HG02759 (cell line): ENCODE measurements around the gene MASTL.
"Not testable (repeated sequence)": the region's sequence is repeated elsewhere in the genome, so short reads cannot be mapped to it uniquely, and the experiment has no call there.

Experiments used
- ATAC-seq: cut with Tn5 transposase; IDR thresholded peaks from one replicate; pipeline ENCODE4 v1.9.1; 2021; ENCODE audit warnings: mild to moderate bottlenecking, moderate library complexity; ENCODE audit not compliant: unreplicated experiment

The MASTL gene

GRCh38 chr10:27155066-27155754, at the start of gene MASTL:
Gene MASTL, plus strand, starts transcription at chr10:27155352. Its CDS starts 75 bp downstream, at chr10:27155427.
- ATAC-seq, result peak; percentile 81

DNA sequence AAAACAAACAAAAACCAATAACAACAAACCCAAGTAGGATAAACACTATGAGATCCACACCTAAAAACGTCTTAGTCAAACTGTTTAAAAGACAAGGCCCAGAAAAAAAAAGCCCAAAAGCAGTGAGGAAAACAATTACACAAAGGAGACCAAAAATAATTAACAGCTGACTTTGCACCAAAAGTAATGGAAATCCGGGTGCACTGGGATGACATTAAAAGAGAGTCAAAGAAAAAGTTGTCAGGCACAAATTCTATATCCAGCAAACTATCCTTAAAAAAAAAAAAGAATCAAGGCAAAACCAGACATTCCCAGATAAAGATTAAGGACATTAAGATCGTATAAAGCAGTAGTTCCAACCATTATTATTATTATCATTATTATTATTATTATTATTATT, 47.0 kb upstream of the MASTL start:
- no peak for ATAC-seq

DNA sequence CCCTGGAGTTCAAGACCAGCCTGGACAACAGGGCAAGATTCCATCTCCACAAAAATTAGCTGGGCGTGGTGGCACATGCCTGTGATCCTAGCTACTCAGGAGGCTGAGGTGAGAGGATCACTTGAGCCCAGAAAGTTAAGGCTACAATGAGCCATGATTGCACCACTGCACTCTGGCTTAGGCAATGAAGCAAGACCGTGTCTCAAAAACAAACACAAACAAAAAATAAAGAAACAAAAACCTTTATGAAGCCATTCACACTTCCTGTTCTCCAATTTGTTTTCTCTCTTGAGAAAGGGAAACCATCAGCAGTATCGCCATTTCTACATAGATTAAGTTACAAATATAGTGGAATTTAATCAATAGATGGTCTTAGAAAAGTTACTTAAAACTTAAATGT, 20.8 kb upstream of the MASTL start:
- no peak for ATAC-seq

- ATAC-seq, result no peak
These were observed 16.9 kb upstream of the MASTL start for GRCh38 chr10:27138277-27138676.

GRCh38 chr10:27143686-27144085, 11.5 kb upstream of the MASTL start:
- no peak for ATAC-seq

DNA sequence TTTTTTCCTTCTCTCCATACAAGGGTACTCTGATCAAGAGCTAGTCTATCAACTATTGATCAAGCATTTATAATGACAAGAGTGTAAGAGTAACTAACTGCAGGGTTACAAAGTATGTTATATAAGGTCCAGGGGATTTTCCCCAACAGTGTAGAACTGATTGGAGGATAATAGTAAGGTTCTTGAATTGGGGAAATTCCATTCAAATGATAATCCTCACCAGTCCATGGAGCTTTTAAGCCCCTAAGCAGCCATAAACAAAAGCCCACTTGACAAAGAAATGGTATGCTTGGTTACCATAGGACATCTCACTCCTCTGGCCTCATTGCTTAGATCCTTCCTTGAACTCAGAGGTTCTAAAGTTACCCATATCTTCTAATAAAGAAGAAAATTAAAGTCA, 9.2 kb upstream of the MASTL start:
- ATAC-seq, result no peak

- ATAC-seq, result no peak
These were observed 7.5 kb upstream of the MASTL start for GRCh38 chr10:27147701-27148100.

GRCh38 chr10:27150261-27150660, 4.9 kb upstream of the MASTL start:
- no peak for ATAC-seq

GRCh38 chr10:27152687-27153086, 2.5 kb upstream of the MASTL start:
- ATAC-seq, result no peak

DNA sequence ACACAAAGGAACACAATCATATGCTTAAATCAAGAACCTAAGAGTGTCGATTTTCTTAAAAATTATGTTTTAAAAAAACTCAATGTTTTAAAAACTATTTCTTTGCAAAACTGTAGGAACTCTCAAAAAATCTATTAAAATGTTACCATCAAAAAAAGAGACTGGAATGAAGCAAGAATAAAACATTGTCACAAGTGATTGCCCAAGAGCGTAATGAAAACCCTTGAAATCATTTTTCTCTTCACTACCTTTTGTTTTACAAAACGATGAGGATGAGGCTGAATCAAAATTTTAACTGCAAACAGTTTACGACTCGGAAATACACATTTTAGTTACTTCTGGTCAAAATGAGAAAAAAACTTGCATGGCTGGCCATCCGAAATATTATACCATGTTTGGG, 1.8 kb upstream of the MASTL start:
- ATAC-seq, result no peak

GRCh38 chr10:27153845-27154193, 1.3 kb upstream of the MASTL start:
- peak; percentile 4 for ATAC-seq

- ATAC-seq, result not testable (repeated sequence)
These were observed 1.4 kb downstream of the MASTL start for GRCh38 chr10:27156566-27156965.

GRCh38 chr10:27157150-27157549, 2.0 kb downstream of the MASTL start:
- no peak for ATAC-seq

DNA sequence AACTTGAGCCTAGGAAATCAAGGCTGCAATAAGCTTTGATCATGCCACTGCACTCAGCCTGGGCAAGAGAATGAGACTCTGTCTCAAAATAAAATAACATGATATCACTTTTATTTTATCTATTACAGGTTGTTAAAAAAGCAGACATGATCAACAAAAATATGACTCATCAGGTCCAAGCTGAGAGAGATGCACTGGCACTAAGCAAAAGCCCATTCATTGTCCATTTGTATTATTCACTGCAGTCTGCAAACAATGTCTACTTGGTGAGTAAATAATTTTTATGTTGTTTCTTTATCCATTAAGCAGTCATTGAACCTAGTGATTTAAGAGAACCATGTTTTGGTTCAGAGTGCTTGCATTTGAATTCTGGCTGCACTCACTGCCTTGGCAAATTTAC, 3.3 kb downstream of the MASTL start:
- ATAC-seq, result no peak

DNA sequence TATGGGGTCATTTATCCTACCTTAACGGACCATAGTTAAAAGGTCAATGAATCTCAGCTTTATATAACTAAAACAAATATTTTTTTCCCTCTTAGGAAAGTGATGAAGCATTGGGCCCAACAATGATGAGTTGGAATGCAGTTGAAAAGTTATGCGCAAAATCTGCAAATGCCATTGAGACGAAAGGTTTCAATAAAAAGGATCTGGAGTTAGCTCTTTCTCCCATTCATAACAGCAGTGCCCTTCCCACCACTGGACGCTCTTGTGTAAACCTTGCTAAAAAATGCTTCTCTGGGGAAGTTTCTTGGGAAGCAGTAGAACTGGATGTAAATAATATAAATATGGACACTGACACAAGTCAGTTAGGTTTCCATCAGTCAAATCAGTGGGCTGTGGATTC, 14.7 kb downstream of the MASTL start:
- ATAC-seq, result no peak

DNA sequence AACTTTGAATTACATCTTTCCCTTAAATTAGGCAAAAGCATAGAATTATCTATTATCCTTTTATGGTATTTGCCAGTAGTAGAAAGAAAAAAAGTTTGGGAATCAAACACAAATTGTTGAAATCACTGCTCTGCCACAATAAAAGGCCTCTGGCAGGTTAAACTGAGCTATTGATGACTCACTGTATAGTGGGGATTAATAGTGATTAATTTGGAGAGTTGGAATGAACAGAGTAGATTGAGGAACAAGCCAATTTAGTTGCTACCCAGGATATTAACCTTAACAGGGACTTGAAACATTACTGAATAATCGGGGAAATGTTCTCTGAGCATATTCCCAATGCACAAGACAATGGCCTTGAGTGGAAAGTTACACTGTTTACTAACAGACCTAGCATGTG, 33.1 kb downstream of the MASTL start:
- ATAC-seq, result no peak

GRCh38 chr10:27188897-27189296, 33.7 kb downstream of the MASTL start:
- no peak for ATAC-seq

DNA sequence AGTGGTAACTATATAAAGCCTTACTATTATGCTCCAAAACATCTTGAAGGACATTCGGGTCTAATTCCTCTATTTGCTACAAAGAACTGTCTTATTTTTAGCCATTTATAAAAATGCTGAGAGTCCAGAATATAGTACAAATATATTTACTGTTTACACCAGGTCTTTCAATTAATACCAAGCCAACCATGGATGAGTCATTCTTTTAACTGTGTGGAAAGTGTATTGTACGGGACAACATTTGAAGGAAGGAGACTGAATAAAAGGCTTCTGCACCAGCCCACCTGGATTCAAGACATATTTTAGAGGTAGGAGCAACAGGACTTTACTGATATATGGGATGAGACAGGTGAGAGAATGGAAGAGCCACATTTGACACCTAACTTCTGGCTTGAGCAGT, 35.4 kb downstream of the MASTL start:
- no peak for ATAC-seq

DNA sequence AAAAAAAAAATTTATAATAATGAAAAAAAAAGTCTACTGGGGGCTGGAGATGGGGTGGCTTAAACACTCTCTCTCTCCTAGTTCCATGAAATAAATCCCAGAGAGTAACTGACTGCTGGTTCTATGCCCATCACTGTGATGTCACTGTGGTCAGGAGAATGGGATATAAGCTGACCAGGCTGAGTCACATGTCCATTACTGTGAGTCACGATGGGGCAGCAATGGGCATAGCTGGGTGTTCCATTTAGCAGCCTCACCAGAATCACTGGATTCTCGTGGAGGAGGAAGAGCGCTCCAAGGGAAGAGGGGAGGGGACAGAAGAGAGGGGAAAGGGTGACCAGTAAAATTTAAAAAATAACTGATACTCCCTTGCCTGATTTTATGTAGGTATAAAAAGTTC, 37.1 kb downstream of the MASTL start:
- ATAC-seq, result no peak

DNA sequence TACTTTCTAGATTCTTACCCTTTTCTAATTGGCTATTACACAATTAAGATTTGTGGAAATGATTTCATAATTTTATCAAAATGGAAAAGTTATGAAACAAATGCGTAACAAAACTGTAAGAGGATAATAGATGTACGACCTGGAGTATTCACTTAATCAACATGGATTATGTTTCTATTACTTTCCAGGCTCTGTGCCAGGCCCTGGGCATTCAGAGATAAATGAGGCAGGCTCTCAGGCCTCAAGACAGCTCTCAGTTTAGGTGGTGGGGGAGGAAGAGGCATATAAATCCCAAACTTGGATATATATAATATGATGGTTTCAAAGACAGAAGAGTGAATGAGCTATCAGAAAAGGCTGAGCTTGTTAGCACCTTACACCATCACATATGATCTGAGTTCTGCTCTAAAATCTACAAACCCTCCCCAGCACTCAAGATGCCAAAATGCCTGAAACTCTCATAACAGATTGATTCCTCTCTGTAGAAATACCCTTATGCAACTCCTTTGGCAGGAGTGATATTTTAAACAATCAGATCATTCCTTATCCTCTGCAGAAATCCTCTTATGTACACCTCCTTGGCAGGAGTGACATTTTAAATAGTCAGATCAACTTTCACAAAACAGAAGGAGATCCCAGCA, 42.9 kb downstream of the MASTL start:
- ATAC-seq, result no peak

DNA sequence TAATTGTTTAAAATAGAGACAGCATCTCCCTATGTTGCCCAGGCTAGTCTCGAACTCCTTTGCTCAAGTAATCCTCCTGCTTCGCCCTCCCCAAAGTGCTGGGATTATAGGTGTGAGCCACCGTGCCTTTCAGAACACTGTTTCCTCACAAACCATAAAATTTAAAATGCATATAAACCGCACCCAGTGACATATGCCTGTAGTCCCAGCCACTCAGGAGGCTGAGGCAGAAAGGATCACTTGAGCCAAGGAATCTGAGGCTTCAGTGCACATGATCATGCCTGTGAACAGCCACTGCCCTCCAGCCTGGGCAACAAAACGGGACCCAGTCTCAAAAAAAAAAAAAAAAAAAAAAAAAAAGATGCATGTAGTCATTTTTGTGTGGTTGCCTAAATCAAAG, 48.7 kb downstream of the MASTL start:
- ATAC-seq, result no peak

GRCh38 chr10:27207350-27207749, 52.2 kb downstream of the MASTL start:
- ATAC-seq, result no peak

DNA sequence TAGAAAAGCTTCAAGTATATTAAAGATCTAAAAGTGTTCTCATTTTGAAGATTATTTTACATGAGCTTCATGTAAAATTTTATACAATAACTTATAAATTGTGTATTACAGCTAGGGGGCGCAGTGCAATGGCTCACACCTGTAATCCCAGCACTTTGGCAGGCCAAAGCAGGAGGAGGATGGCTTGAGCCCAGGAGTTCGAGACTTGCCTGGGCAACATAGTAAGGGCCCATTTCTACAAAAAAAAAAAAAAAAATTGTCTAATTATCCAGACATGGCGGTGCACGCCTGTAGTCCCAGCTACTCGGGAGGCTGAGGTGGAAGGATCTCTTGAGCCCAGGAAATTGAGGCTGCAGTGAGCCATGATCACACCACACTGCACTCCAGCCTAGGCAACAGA, 68.8 kb downstream of the MASTL start:
- ATAC-seq, result no peak
